ENCODE results near the gene KIF26B.
"Not testable (repeated sequence)": the region's sequence is repeated elsewhere in the genome, so short reads cannot be mapped to it uniquely, and the experiment has no call there.

The KIF26B gene

DNA sequence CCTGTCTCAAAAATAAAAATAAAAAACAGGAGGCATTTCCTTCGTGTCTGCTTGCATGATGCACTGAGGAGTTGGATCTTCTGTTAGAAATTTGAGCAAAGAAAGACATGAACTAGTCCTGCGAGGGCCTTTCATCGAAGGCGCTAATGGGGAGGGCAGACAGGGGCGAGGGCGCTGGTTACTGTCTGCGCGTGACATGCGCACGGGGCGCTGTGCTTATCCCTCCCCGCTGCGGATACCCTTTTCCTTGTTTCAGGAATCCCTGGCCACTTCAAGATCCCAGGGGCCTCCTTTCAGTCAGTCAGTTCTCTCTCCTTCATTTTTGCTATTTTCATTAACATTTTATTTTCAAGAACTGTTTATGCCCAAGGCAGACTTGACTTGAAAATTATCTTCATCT lies 545.8 kb downstream of the KIF26B start:
- DNase-seq (ENCODE audit: low spot score) = no peak

DNA sequence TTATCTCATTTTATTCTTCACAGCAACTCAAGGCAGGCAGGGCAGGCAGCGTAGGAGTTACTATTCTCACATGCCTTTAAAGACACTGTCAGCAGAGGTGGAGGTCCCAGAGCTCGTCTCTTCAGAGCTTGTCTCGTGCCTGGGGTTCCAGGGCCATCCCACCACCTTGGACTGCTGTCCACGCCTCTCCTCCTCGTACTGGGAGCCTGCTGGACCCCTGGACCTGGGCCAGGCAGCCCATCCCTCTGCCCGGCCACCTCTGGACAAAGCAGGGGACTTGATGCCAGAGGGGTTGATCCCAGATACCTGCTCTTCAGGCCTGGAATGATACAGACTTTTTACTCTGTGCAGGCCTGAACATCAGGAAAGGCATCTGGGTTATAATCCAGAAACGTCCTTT lies 546.8 kb downstream of the KIF26B start:
- no peak for DNase-seq (ENCODE audit: low spot score)

- no peak for DNase-seq (ENCODE audit: low spot score)
Observed at GRCh38 chr1:245702346-245702745, 547.6 kb downstream of the KIF26B start.

DNA sequence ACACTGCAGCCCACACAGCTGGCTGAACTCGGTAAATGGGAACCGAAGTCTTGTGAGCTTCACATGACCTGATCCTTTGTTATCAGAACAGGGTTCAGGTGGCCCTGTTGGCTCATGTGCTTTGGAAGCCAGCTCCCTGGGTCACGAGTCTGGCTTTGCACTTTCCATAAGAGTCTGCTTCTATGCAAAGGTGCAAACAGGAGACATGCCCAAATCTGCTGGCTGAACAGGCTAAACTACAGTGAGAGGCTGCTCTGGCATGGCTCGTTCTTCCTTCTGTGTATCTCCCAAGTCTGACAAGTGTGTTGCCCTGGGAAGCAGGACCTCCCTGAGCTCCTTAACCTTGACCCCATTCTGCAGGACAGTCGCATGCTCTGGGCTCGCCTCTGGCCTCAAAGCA lies 549.6 kb downstream of the KIF26B start:
- DNase-seq (ENCODE audit: low spot score) = no peak

DNA sequence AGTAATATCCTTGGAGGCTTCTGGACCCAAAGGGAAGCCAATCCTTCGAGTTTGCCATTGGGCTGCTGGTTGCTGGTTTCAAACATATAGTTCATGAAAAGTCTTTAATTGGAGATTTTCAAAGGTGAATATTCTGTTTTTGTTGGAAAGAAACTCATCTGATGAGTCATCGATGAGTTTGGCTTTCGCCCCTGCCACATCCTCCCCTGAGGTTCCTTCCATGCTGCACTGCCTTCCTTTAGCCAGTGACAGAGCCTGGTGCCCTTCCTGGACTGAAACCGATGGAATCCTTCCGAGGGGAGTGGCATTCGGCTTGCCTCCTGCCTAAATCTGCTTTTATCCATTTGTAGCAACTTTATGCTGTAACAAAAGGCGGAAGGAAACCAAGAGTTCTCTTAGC lies 550.0 kb downstream of the KIF26B start:
- no peak for DNase-seq (ENCODE audit: low spot score)

DNA sequence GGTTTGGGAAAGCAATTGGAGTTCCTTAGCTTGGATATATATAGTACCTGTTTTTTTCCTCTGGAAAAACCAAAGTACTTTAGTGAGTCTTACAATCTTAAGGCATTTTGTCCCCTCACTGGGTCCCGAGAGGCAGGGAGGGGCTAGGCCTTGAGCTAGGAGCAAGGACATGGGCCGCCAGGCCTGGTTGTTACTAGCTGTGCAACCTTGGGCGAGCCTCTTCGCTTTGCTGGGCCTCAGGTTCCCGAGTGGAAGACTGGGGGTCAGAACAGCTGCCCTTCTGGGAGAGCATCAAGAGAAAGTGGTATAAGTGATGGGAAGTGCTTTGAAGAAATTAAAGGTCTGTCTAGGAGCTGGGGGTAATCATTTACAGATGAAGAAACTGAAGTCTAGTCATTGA lies 553.2 kb downstream of the KIF26B start:
- no peak for DNase-seq (ENCODE audit: low spot score)

GRCh38 chr1:245710961-245711903 lies 556.4 kb downstream of the KIF26B start:
- DNase-seq (ENCODE audit: low spot score) = peak; percentile 66

- not testable (repeated sequence) for DNase-seq (ENCODE audit: low spot score)
Observed at GRCh38 chr1:245714027-245714426, 559.2 kb downstream of the KIF26B start.

- DNase-seq (ENCODE audit: low spot score) = no peak
Observed at GRCh38 chr1:245715291-245715701, 560.5 kb downstream of the KIF26B start.

DNA sequence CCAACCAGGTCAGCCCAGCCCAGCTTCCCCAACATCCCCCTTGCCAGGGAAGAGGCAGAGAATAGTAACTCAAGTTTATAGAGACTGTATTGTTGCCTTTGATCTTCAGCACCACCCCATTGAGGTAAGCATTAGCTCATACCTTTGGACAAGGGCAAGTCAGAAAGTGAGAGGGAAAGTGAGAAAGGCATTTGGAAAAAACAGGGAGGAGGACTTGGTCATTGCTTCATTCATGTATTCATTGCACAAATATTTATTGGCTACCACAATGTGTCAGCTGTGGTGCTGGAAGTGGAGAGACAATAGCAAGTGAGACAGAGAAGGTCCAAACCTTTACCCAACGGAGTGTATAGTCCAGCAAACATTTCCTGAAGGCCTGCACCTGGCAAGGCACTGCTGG lies 561.2 kb downstream of the KIF26B start:
- DNase-seq (ENCODE audit: low spot score) = peak; percentile 7

DNA sequence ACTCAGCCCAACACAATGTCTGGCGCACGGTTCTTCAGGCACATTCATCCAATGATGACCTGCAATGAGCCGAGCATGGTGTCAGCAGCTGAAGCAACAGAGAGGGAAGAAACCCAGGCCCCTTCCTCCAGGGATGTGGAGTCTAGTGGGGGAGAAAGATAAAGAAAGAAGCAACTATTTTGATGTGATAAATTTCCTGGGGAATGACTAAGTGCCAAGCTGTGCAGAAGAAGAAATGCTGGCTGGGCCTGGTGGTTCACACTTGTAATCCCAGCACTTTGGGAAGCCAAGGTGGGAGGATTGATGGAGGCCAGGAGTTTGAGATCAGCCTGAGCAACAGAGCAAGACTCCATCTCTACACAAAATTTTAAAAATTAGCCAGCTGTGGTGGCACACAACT lies 561.8 kb downstream of the KIF26B start:
- DNase-seq (ENCODE audit: low spot score) = no peak

DNA sequence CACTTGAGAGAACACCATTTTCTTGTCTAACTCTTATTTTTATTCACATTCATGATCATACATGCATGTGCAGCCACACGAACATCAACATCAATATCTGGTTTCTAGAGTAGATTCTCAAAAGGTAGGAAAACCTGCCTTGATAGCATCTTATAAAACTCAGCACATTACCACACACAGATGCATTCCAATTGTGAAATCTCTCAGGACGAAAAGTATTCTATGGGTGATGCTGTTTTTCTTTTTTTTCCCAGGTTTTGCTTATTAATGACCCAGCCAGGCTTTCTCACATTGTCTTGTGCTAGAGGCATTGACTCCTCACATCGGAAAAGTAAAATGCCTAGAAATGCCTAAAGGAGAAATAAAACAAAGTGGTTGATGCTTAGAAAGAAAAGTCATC lies 562.8 kb downstream of the KIF26B start:
- peak; percentile 0 for DNase-seq (ENCODE audit: low spot score)

DNA sequence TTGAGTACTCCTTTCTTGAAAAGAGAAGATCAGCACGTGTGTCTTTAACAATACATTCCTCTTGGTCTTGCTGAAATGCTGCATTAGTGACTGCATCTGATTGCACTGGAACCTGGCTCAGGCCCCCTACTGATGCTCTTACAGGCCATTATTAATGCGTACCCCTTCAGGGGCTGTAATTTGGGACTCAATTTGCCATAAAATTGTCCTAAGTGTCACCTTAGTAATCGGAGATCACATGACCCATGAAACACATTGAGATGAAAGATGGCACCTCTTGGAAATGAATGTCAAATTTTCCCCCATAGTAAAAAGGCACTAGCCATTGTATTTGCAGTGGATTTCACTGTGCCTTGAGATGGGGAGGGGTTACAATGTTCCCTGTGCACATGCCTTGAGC lies 563.3 kb downstream of the KIF26B start:
- peak; percentile 0 for DNase-seq (ENCODE audit: low spot score)

- no peak for DNase-seq (ENCODE audit: low spot score)
Observed at GRCh38 chr1:245718951-245719350, 564.2 kb downstream of the KIF26B start.

DNA sequence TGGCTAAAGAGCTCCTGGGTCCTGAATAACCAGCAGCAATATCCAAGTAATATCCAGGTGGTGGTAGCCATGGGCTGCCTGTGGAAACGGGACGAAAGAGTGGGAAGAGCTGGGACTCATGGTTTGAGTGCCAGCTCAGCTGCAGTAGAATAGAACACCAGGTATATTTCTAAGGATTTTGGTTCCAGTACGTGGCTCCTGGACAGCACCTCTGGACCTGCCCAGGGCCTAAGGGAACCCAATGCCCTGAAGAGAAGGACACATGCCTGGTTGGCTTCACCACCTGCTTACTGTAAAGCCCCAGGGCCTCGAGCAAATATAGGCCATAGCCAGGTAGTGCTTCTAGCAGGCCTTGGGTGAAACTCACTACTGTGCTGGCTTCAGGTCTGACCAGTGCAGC lies 566.7 kb downstream of the KIF26B start:
- no peak for DNase-seq (ENCODE audit: low spot score)

- DNase-seq (ENCODE audit: low spot score) = not testable (repeated sequence)
Observed at GRCh38 chr1:245728035-245728434, 573.2 kb downstream of the KIF26B start.

- DNase-seq (ENCODE audit: low spot score) = no peak
Observed at GRCh38 chr1:245730801-245731200, 576.0 kb downstream of the KIF26B start.

DNA sequence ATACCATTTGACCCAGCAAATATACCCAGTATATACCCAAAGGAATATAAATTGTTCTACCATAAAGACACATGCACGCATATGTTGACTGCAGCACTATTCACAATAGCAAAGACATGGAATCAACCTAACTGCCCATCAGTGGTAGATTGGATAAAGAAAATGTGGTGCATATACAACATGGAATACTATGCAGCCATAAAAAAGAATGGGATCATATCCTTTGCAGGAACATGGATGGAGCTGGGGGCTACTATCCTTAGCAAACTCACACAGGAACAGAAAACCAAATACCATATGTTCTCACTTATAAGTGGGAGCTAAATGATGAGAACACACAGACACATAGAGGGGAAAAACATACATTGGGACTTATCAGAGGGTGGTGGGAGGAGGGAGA lies 585.6 kb downstream of the KIF26B start:
- DNase-seq (ENCODE audit: low spot score) = not testable (repeated sequence)

GRCh38 chr1:245742896-245743295 lies 588.1 kb downstream of the KIF26B start:
- no peak for DNase-seq (ENCODE audit: low spot score)

- DNase-seq (ENCODE audit: low spot score) = peak; percentile 63
Observed at GRCh38 chr1:245748240-245748639, 593.5 kb downstream of the KIF26B start.

DNA sequence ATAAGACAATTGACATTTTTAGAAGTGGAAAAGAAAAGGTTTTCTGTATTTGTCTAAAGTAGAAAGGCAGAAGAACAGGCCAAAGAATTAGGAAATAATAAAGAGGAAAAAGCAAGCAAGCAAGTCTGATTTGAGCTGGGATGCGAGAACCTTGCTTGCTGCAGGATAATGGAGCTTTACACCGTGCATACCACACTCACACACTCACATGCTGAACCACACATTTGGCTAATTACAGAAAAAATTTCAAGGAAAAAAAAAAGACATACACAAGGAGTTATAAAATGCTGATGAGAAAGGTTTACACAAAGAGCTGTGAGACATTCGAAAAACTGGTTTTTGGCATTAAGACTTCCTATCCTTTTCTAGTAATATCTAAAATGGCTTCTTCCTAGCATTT lies 593.9 kb downstream of the KIF26B start:
- no peak for DNase-seq (ENCODE audit: low spot score)

GRCh38 chr1:245749053-245749452 lies 594.3 kb downstream of the KIF26B start:
- DNase-seq (ENCODE audit: low spot score) = no peak

DNA sequence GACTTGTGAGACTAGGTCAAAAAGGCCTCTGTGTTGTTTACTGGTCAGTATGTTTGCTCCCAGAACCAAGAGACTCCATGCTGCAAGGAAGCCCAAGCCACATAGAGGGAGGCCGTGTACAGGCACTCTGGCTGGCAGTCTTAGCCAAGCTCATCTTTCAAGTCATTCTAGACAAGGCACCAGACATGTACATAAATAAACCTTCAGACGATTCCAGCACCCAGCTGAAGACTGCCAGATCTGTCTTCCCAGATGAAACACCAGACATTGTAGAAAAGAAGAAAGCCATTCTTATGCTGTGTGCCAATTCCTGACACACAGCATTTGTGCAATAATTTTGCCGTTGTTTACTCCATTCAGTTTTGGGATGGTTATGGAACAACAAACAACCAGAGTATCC lies 595.5 kb downstream of the KIF26B start:
- DNase-seq (ENCODE audit: low spot score) = no peak

- DNase-seq (ENCODE audit: low spot score) = no peak
Observed at GRCh38 chr1:245751116-245751515, 596.3 kb downstream of the KIF26B start.

Measured in iPS-NIHi11 (cell line).